ENCODE data around the gene POU2F3.

POU2F3 gene

GRCh38 chr11:120305286-120305685 lies 65.3 kb downstream of the POU2F3 start:
- peaks cover 28% of the 10 kb centered on the region for H3K27me3 ChIP-seq (ENCODE audit: low read depth, low read length)
- H3K4me3 ChIP-seq (ENCODE audit: low read length): no peak overlapping the region
- no peaks in the 10 kb centered on the region for H3K79me2 ChIP-seq (ENCODE audit: low read length)
- H3K4me2 ChIP-seq (ENCODE audit: low read length): no peak overlapping the region
- TF ChIP-seq CTCF (IDR thresholded peaks at IDR 0.05; ENCODE audit: low read depth, low read length) (no peak), EZH2phosphoT487 (IDR thresholded peaks at IDR 0.05; ENCODE audit: low read depth) (no peak)
- no peak overlapping the region for H2AFZ ChIP-seq (ENCODE audit: low read depth, low read length)
- H3K4me1 ChIP-seq (ENCODE audit: low read length): peaks cover 18% of the 10 kb centered on the region
- no peaks in the 10 kb centered on the region for H3K36me3 ChIP-seq (replicated peaks; ENCODE audit: low read depth, low read length)
- no peak overlapping the region for H3K9ac ChIP-seq (ENCODE audit: low read length)
- no peaks in the 10 kb centered on the region for H4K20me1 ChIP-seq (ENCODE audit: insufficient read depth, low read length)
- no peaks in the 10 kb centered on the region for H3K9me3 ChIP-seq (ENCODE audit: insufficient read depth, low read length)
- no peak overlapping the region for H3K27ac ChIP-seq (ENCODE audit: low read length)

- H3K4me3 ChIP-seq (ENCODE audit: low read length): no peak overlapping the region
- H3K79me2 ChIP-seq (ENCODE audit: low read length): no peaks in the 10 kb centered on the region
- no peaks in the 10 kb centered on the region for H4K20me1 ChIP-seq (ENCODE audit: insufficient read depth, low read length)
- H3K4me2 ChIP-seq (ENCODE audit: low read length): no peak overlapping the region
- H2AFZ ChIP-seq (ENCODE audit: low read depth, low read length): no peak overlapping the region
- H3K4me1 ChIP-seq (ENCODE audit: low read length): peaks cover 18% of the 10 kb centered on the region
- H3K9ac ChIP-seq (ENCODE audit: low read length): no peak overlapping the region
- H3K36me3 ChIP-seq (replicated peaks; ENCODE audit: low read depth, low read length): no peaks in the 10 kb centered on the region
- no peak overlapping the region for H3K27ac ChIP-seq (ENCODE audit: low read length)
- H3K27me3 ChIP-seq (ENCODE audit: low read depth, low read length): peaks cover 27% of the 10 kb centered on the region
- TF ChIP-seq CTCF (IDR thresholded peaks at IDR 0.05; ENCODE audit: low read depth, low read length) (no peak), EZH2phosphoT487 (IDR thresholded peaks at IDR 0.05; ENCODE audit: low read depth) (no peak)
- H3K9me3 ChIP-seq (ENCODE audit: insufficient read depth, low read length): no peaks in the 10 kb centered on the region
Observed at GRCh38 chr11:120306519-120307242, 66.7 kb downstream of the POU2F3 start.

GRCh38 chr11:120307476-120307875 lies 67.5 kb downstream of the POU2F3 start:
- no peak overlapping the region for H3K27ac ChIP-seq (ENCODE audit: low read length)
- no peaks in the 10 kb centered on the region for H4K20me1 ChIP-seq (ENCODE audit: insufficient read depth, low read length)

GRCh38 chr11:120308081-120308480 lies 68.1 kb downstream of the POU2F3 start:
- no peak overlapping the region for H3K4me3 ChIP-seq (ENCODE audit: low read length)
- no peak overlapping the region for H3K4me2 ChIP-seq (ENCODE audit: low read length)
- peaks cover 33% of the 10 kb centered on the region for H3K27me3 ChIP-seq (ENCODE audit: low read depth, low read length)
- no peak for TF ChIP-seq CTCF (IDR thresholded peaks at IDR 0.05; ENCODE audit: low read depth, low read length)
- TF ChIP-seq EZH2phosphoT487 (IDR thresholded peaks at IDR 0.05; ENCODE audit: low read depth): no peak
- no peaks in the 10 kb centered on the region for H3K79me2 ChIP-seq (ENCODE audit: low read length)
- H2AFZ ChIP-seq (ENCODE audit: low read depth, low read length): no peak overlapping the region
- no peak overlapping the region for H3K27ac ChIP-seq (ENCODE audit: low read length)
- no peaks in the 10 kb centered on the region for H3K9me3 ChIP-seq (ENCODE audit: insufficient read depth, low read length)
- H3K9ac ChIP-seq (ENCODE audit: low read length): no peak overlapping the region
- H3K4me1 ChIP-seq (ENCODE audit: low read length): peaks cover 18% of the 10 kb centered on the region
- H4K20me1 ChIP-seq (ENCODE audit: insufficient read depth, low read length): no peaks in the 10 kb centered on the region
- no peaks in the 10 kb centered on the region for H3K36me3 ChIP-seq (replicated peaks; ENCODE audit: low read depth, low read length)

More at GRCh38 chr11:120307476-120307875, 67.5 kb downstream of the POU2F3 start:
- peaks cover 18% of the 10 kb centered on the region for H3K4me1 ChIP-seq (ENCODE audit: low read length)
- no peaks in the 10 kb centered on the region for H3K36me3 ChIP-seq (replicated peaks; ENCODE audit: low read depth, low read length)
- H3K9ac ChIP-seq (ENCODE audit: low read length): no peak overlapping the region
- H2AFZ ChIP-seq (ENCODE audit: low read depth, low read length): no peak overlapping the region
- no peaks in the 10 kb centered on the region for H3K79me2 ChIP-seq (ENCODE audit: low read length)
- TF ChIP-seq EZH2phosphoT487 (IDR thresholded peaks at IDR 0.05; ENCODE audit: low read depth): no peak
- no peak for TF ChIP-seq CTCF (IDR thresholded peaks at IDR 0.05; ENCODE audit: low read depth, low read length)
- H3K9me3 ChIP-seq (ENCODE audit: insufficient read depth, low read length): no peaks in the 10 kb centered on the region
- H3K4me3 ChIP-seq (ENCODE audit: low read length): no peak overlapping the region
- no peak overlapping the region for H3K4me2 ChIP-seq (ENCODE audit: low read length)
- H3K27me3 ChIP-seq (ENCODE audit: low read depth, low read length): peaks cover 27% of the 10 kb centered on the region
